ENCODE data around the gene ERAS.

The ERAS gene

GRCh38 chrX:48781705-48782104 is 44.6 kb upstream of the ERAS start:
- no peak overlapping the region for H3K9ac ChIP-seq (ENCODE audit: low read depth, low read length, poor library complexity, severe bottlenecking)
- H3K4me2 ChIP-seq (ENCODE audit: low read depth, low read length, poor library complexity, severe bottlenecking) = no peak overlapping the region
- TF ChIP-seq CTCF (conservative IDR thresholded peaks at IDR 0.05; ENCODE audit: low read length) = no peak
- no peak for TF ChIP-seq EZH2phosphoT487 (IDR thresholded peaks at IDR 0.05; ENCODE audit: borderline replicate concordance)
- no peaks in the 10 kb centered on the region for H3K9me2 ChIP-seq (replicated peaks; ENCODE audit: low read depth, low read length)
- H4K20me1 ChIP-seq (ENCODE audit: insufficient read depth, low read length, poor library complexity, severe bottlenecking) = no peaks in the 10 kb centered on the region
- H3K36me3 ChIP-seq (ENCODE audit: insufficient read depth, low read length) = no peaks in the 10 kb centered on the region
- H3K4me3 ChIP-seq (ENCODE audit: low read length, poor library complexity, severe bottlenecking) = no peak overlapping the region
- H3K79me2 ChIP-seq (ENCODE audit: insufficient read depth, low read length) = no peaks in the 10 kb centered on the region
- H2AFZ ChIP-seq (ENCODE audit: low read length) = no peak overlapping the region
- H3K4me1 ChIP-seq (ENCODE audit: insufficient read depth, low read length, poor library complexity, severe bottlenecking) = no peaks in the 10 kb centered on the region
- no peaks in the 10 kb centered on the region for H3K9me3 ChIP-seq (ENCODE audit: insufficient read depth, low read depth, low read length)
- H3F3A ChIP-seq (ENCODE audit: low read depth) = no peaks in the 10 kb centered on the region
- H3K27me3 ChIP-seq (ENCODE audit: insufficient read depth, low read length, poor library complexity, severe bottlenecking) = no peaks in the 10 kb centered on the region

GRCh38 chrX:48782216-48782615 is 44.1 kb upstream of the ERAS start:
- Histone ChIP-seq H3K27me3 (ENCODE audit: insufficient read depth, low read length, poor library complexity, severe bottlenecking) (no peaks in the 10 kb centered on the region), H3K9ac (ENCODE audit: low read depth, low read length, poor library complexity, severe bottlenecking) (no peak overlapping the region)
- TF ChIP-seq EZH2phosphoT487 (IDR thresholded peaks at IDR 0.05; ENCODE audit: borderline replicate concordance) (no peak), CTCF (conservative IDR thresholded peaks at IDR 0.05; ENCODE audit: low read length) (no peak)

DNA sequence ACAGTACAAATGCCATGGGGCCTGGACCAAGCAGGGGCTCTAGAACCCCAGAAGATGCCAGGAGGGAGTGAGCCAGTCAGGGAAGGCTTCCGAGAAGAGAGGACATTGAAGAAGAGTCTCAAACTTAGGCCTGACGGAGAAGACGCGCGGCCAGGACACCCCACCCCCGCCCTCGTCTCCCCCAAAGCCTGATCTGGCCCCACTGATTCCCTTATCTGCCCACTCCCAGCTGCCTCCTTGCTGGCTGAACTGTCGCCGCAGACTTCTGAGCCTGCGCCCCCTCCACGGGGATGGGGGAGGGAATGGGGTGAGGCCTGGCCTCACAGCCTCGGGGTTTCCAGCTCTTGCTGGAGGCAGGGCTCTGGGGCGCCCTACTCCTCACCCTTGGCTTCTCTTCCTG is 43.5 kb upstream of the ERAS start:
- TF ChIP-seq EZH2phosphoT487 (IDR thresholded peaks at IDR 0.05; ENCODE audit: borderline replicate concordance) (no peak), CTCF (conservative IDR thresholded peaks at IDR 0.05; ENCODE audit: low read length) (no peak)
- Histone ChIP-seq H3K4me2 (ENCODE audit: low read depth, low read length, poor library complexity, severe bottlenecking) (no peak overlapping the region), H3K36me3 (ENCODE audit: insufficient read depth, low read length) (no peaks in the 10 kb centered on the region), H2AFZ (ENCODE audit: low read length) (no peak overlapping the region), H3K9me3 (ENCODE audit: insufficient read depth, low read depth, low read length) (no peaks in the 10 kb centered on the region), H3K9ac (ENCODE audit: low read depth, low read length, poor library complexity, severe bottlenecking) (no peak overlapping the region), H3K27me3 (ENCODE audit: insufficient read depth, low read length, poor library complexity, severe bottlenecking) (no peaks in the 10 kb centered on the region), H3K4me3 (ENCODE audit: low read length, poor library complexity, severe bottlenecking) (no peak overlapping the region), H3K9me2 (replicated peaks; ENCODE audit: low read depth, low read length) (no peaks in the 10 kb centered on the region), H4K20me1 (ENCODE audit: insufficient read depth, low read length, poor library complexity, severe bottlenecking) (no peaks in the 10 kb centered on the region), H3F3A (ENCODE audit: low read depth) (no peaks in the 10 kb centered on the region), H3K79me2 (ENCODE audit: insufficient read depth, low read length) (no peaks in the 10 kb centered on the region), H3K4me1 (ENCODE audit: insufficient read depth, low read length, poor library complexity, severe bottlenecking) (no peaks in the 10 kb centered on the region)

More at GRCh38 chrX:48782216-48782615, 44.1 kb upstream of the ERAS start:
- Histone ChIP-seq H3K4me1 (ENCODE audit: insufficient read depth, low read length, poor library complexity, severe bottlenecking) (no peaks in the 10 kb centered on the region), H3K9me2 (replicated peaks; ENCODE audit: low read depth, low read length) (no peaks in the 10 kb centered on the region), H3K79me2 (ENCODE audit: insufficient read depth, low read length) (no peaks in the 10 kb centered on the region), H3K9me3 (ENCODE audit: insufficient read depth, low read depth, low read length) (no peaks in the 10 kb centered on the region), H4K20me1 (ENCODE audit: insufficient read depth, low read length, poor library complexity, severe bottlenecking) (no peaks in the 10 kb centered on the region), H3K4me2 (ENCODE audit: low read depth, low read length, poor library complexity, severe bottlenecking) (no peak overlapping the region), H3K36me3 (ENCODE audit: insufficient read depth, low read length) (no peaks in the 10 kb centered on the region), H3K4me3 (ENCODE audit: low read length, poor library complexity, severe bottlenecking) (no peak overlapping the region), H3F3A (ENCODE audit: low read depth) (no peaks in the 10 kb centered on the region), H2AFZ (ENCODE audit: low read length) (no peak overlapping the region)

Data from Loucy (cell line).